ENCODE results near the gene LCAT. TPM values are rescaled to one million over a fixed set of nuclear protein-coding genes. Genes with fewer than 3 reads are reported as not detected.

The LCAT gene
- 5.2 and 6.7 TPM in 2 replicates for total RNA-seq (2014; rRNA removed; shearing (Covaris generic))

GRCh38 chr16:67943619-67944504 lies at the start of gene LCAT:
TSS of gene LCAT (minus strand) at chr16:67944120. CDS start at chr16:67944101, 19 bp downstream.
- no peaks in the 10 kb centered on the region for H3K27me3 ChIP-seq (ENCODE audit: control insufficient read depth, insufficient read depth, low read length)
- no peak within 1 kb of the TSS for H3K4me3 ChIP-seq (ENCODE audit: insufficient read depth, low read depth, low read length)
- DNase-seq = peak; percentile 80
- H3K36me3 ChIP-seq (replicated peaks; ENCODE audit: control insufficient read depth, insufficient read depth, low read length) = peaks cover 27% of the 10 kb centered on the region

- Histone ChIP-seq H3K36me3 (replicated peaks; ENCODE audit: control insufficient read depth, insufficient read depth, low read length) (no peaks in the 10 kb centered on the region), H3K27me3 (ENCODE audit: control insufficient read depth, insufficient read depth, low read length) (peaks cover 6% of the 10 kb centered on the region; the same call in 1 of the 2 replicates), H3K4me3 (ENCODE audit: insufficient read depth, low read depth, low read length) (no peak overlapping the region)
- DNase-seq = peak; percentile 97
Measured at GRCh38 chr16:67993207-67994039, 49.5 kb upstream of the LCAT start.

- Histone ChIP-seq H3K4me3 (ENCODE audit: insufficient read depth, low read depth, low read length) (no peak overlapping the region), H3K27me3 (ENCODE audit: control insufficient read depth, insufficient read depth, low read length) (peaks cover 6% of the 10 kb centered on the region; the same call in 1 of the 2 replicates), H3K36me3 (replicated peaks; ENCODE audit: control insufficient read depth, insufficient read depth, low read length) (no peaks in the 10 kb centered on the region)
- no peak for DNase-seq
Measured at GRCh38 chr16:67992661-67993206, 48.8 kb upstream of the LCAT start.

GRCh38 chr16:67990018-67990386 lies 46.1 kb upstream of the LCAT start:
- Histone ChIP-seq H3K36me3 (replicated peaks; ENCODE audit: control insufficient read depth, insufficient read depth, low read length) (no peaks in the 10 kb centered on the region), H3K4me3 (ENCODE audit: insufficient read depth, low read depth, low read length) (no peak overlapping the region), H3K27me3 (ENCODE audit: control insufficient read depth, insufficient read depth, low read length) (peaks cover 6% of the 10 kb centered on the region; the same call in 1 of the 2 replicates)
- peak; percentile 4 for DNase-seq

GRCh38 chr16:67989322-67990017 lies 45.5 kb upstream of the LCAT start:
- Histone ChIP-seq H3K4me3 (ENCODE audit: insufficient read depth, low read depth, low read length) (no peak overlapping the region), H3K36me3 (replicated peaks; ENCODE audit: control insufficient read depth, insufficient read depth, low read length) (no peaks in the 10 kb centered on the region), H3K27me3 (ENCODE audit: control insufficient read depth, insufficient read depth, low read length) (peaks cover 6% of the 10 kb centered on the region; the same call in 1 of the 2 replicates)
- DNase-seq = peak; percentile 9

GRCh38 chr16:67988675-67989074 lies 44.8 kb upstream of the LCAT start:
- Histone ChIP-seq H3K27me3 (ENCODE audit: control insufficient read depth, insufficient read depth, low read length) (peaks cover 6% of the 10 kb centered on the region; the same call in 1 of the 2 replicates), H3K4me3 (ENCODE audit: insufficient read depth, low read depth, low read length) (no peak overlapping the region), H3K36me3 (replicated peaks; ENCODE audit: control insufficient read depth, insufficient read depth, low read length) (no peaks in the 10 kb centered on the region)
- DNase-seq = no peak

GRCh38 chr16:67987460-67988160 lies 43.7 kb upstream of the LCAT start:
- peak; percentile 4 for DNase-seq
- Histone ChIP-seq H3K27me3 (ENCODE audit: control insufficient read depth, insufficient read depth, low read length) (peaks cover 1% of the 10 kb centered on the region; the same call in 1 of the 2 replicates), H3K36me3 (replicated peaks; ENCODE audit: control insufficient read depth, insufficient read depth, low read length) (no peaks in the 10 kb centered on the region), H3K4me3 (ENCODE audit: insufficient read depth, low read depth, low read length) (no peak overlapping the region)

GRCh38 chr16:67986949-67987348 lies 43.0 kb upstream of the LCAT start:
- H3K4me3 ChIP-seq (ENCODE audit: insufficient read depth, low read depth, low read length) = no peak overlapping the region
- no peaks in the 10 kb centered on the region for H3K27me3 ChIP-seq (ENCODE audit: control insufficient read depth, insufficient read depth, low read length)
- DNase-seq = peak; percentile 8
- H3K36me3 ChIP-seq (replicated peaks; ENCODE audit: control insufficient read depth, insufficient read depth, low read length) = no peaks in the 10 kb centered on the region

- Histone ChIP-seq H3K4me3 (ENCODE audit: insufficient read depth, low read depth, low read length) (no peak overlapping the region), H3K27me3 (ENCODE audit: control insufficient read depth, insufficient read depth, low read length) (no peaks in the 10 kb centered on the region; the same call in 1 of the 2 replicates), H3K36me3 (replicated peaks; ENCODE audit: control insufficient read depth, insufficient read depth, low read length) (no peaks in the 10 kb centered on the region)
- no peak for DNase-seq
Measured at GRCh38 chr16:67982011-67982696, 38.2 kb upstream of the LCAT start.

GRCh38 chr16:67979955-67980678 lies 36.2 kb upstream of the LCAT start, which contains the start of gene DPEP3:
TSS of gene DPEP3 (minus strand) at chr16:67980499. CDS start at chr16:67980380, 119 bp downstream.
- Histone ChIP-seq H3K27me3 (ENCODE audit: control insufficient read depth, insufficient read depth, low read length) (peaks cover 1% of the 10 kb centered on the region; the same call in 1 of the 2 replicates), H3K36me3 (replicated peaks; ENCODE audit: control insufficient read depth, insufficient read depth, low read length) (no peaks in the 10 kb centered on the region), H3K4me3 (ENCODE audit: insufficient read depth, low read depth, low read length) (no peak within 1 kb of the TSS)
- peak; percentile 97 for DNase-seq

GRCh38 chr16:67977469-67978227 lies 33.7 kb upstream of the LCAT start:
- no peak overlapping the region for H3K4me3 ChIP-seq (ENCODE audit: insufficient read depth, low read depth, low read length)
- no peaks in the 10 kb centered on the region for H3K36me3 ChIP-seq (replicated peaks; ENCODE audit: control insufficient read depth, insufficient read depth, low read length)
- H3K27me3 ChIP-seq (ENCODE audit: control insufficient read depth, insufficient read depth, low read length) = peaks cover 1% of the 10 kb centered on the region; the same call in 1 of the 2 replicates
- peak; percentile 34 for DNase-seq

- peaks cover 1% of the 10 kb centered on the region; the same call in 1 of the 2 replicates for H3K27me3 ChIP-seq (ENCODE audit: control insufficient read depth, insufficient read depth, low read length)
- H3K36me3 ChIP-seq (replicated peaks; ENCODE audit: control insufficient read depth, insufficient read depth, low read length) = no peaks in the 10 kb centered on the region
- DNase-seq = no peak
- H3K4me3 ChIP-seq (ENCODE audit: insufficient read depth, low read depth, low read length) = no peak overlapping the region
Measured at GRCh38 chr16:67977005-67977404, 33.1 kb upstream of the LCAT start.

All from H7 (cell line).